ENCODE data around the gene C15orf39.
A peak's percentile ranks its signal among the peaks of the same experiment; 100 is the strongest.

Gene C15orf39

GRCh38 chr15:75200391-75200764, 1.3 kb upstream of the C15orf39 start:
- TF ChIP-seq POLR2AphosphoS5 (IDR thresholded peaks at IDR 0.05; ENCODE audit: low read depth) (no peak), GABPA (IDR thresholded peaks at IDR 0.05; ENCODE audit: low read depth) (no peak)
- TF ChIP-seq, protein P1, sequence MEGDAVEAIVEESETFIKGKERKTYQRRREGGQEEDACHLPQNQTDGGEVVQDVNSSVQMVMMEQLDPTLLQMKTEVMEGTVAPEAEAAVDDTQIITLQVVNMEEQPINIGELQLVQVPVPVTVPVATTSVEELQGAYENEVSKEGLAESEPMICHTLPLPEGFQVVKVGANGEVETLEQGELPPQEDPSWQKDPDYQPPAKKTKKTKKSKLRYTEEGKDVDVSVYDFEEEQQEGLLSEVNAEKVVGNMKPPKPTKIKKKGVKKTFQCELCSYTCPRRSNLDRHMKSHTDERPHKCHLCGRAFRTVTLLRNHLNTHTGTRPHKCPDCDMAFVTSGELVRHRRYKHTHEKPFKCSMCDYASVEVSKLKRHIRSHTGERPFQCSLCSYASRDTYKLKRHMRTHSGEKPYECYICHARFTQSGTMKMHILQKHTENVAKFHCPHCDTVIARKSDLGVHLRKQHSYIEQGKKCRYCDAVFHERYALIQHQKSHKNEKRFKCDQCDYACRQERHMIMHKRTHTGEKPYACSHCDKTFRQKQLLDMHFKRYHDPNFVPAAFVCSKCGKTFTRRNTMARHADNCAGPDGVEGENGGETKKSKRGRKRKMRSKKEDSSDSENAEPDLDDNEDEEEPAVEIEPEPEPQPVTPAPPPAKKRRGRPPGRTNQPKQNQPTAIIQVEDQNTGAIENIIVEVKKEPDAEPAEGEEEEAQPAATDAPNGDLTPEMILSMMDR (IDR thresholded peaks at IDR 0.05; ENCODE audit: insufficient read depth, low read length) = no peak
- DNase-seq (ENCODE audit: low read depth in 1 of 2, low spot score in 1 of 2) = no peak
- Histone ChIP-seq H3K27me3 (ENCODE audit: insufficient read depth, poor library complexity, severe bottlenecking) (no peaks in the 10 kb centered on the region), H3K4me3 (replicated peaks; ENCODE audit: insufficient read depth, low read length) (no peak overlapping the region), H3K27ac (replicated peaks) (peak overlapping the region; percentile 14; the same call in 1 of the 2 replicates)

GRCh38 chr15:75200765-75201615, 692 bp upstream of the C15orf39 start:
- Histone ChIP-seq H3K4me3 (replicated peaks; ENCODE audit: insufficient read depth, low read length) (peak overlapping the region; percentile 70), H3K27me3 (ENCODE audit: insufficient read depth, poor library complexity, severe bottlenecking) (no peaks in the 10 kb centered on the region), H3K27ac (replicated peaks) (peak overlapping the region; percentile 98)
- TF ChIP-seq SPI1 (IDR thresholded peaks at IDR 0.05; ENCODE audit: borderline replicate concordance, low read depth) = peak; percentile 56; the same call in 1 of the 2 replicates
- TF ChIP-seq, protein P2, sequence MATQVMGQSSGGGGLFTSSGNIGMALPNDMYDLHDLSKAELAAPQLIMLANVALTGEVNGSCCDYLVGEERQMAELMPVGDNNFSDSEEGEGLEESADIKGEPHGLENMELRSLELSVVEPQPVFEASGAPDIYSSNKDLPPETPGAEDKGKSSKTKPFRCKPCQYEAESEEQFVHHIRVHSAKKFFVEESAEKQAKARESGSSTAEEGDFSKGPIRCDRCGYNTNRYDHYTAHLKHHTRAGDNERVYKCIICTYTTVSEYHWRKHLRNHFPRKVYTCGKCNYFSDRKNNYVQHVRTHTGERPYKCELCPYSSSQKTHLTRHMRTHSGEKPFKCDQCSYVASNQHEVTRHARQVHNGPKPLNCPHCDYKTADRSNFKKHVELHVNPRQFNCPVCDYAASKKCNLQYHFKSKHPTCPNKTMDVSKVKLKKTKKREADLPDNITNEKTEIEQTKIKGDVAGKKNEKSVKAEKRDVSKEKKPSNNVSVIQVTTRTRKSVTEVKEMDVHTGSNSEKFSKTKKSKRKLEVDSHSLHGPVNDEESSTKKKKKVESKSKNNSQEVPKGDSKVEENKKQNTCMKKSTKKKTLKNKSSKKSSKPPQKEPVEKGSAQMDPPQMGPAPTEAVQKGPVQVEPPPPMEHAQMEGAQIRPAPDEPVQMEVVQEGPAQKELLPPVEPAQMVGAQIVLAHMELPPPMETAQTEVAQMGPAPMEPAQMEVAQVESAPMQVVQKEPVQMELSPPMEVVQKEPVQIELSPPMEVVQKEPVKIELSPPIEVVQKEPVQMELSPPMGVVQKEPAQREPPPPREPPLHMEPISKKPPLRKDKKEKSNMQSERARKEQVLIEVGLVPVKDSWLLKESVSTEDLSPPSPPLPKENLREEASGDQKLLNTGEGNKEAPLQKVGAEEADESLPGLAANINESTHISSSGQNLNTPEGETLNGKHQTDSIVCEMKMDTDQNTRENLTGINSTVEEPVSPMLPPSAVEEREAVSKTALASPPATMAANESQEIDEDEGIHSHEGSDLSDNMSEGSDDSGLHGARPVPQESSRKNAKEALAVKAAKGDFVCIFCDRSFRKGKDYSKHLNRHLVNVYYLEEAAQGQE (IDR thresholded peaks at IDR 0.05; ENCODE audit: insufficient replicate concordance, low read depth) = no peak
- DNase-seq (ENCODE audit: low read depth in 1 of 2, low spot score in 1 of 2) = peak; percentile 57 to 68

DNA sequence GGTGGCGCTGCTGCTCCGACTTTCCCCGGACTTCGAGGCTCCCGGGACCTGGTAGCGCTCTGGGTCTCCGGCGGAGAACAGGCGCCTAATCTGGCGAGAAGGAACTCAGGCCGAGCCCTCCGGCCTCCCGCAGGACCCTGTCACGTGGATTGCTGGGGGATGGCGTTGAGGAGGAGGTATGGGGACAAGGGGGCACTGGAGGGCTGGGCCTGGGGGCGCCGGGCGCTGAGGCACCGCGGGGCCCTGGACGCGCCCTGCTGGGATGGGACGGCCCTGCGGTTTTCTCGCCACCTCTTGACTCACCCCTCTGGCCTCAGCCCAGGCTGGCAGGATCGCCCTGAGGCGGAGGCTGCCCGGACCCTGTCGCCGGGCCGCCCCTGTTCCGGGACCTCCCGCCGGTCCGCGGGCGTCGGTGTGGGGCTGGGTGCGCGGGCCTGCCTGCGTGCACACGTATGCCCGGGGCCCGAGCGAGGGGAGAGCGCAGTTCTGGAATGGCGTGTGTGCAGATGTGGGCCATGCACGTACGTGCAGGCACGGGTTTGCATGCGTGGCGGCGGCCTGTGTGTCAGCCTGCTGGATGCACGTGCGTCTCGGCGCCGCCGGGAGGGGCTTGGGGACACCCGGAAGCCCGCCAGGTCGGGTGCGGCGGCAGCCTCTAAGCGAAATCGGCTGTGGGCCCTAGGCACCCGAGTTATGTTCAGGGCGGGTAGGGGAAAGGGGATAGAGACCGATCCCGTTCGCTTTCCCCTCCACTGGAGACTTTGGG, 752 bp downstream of the C15orf39 start:
- TF ChIP-seq, protein P1 (IDR thresholded peaks at IDR 0.05; ENCODE audit: insufficient read depth, low read length) = no peak
- TF ChIP-seq SPI1 (IDR thresholded peaks at IDR 0.05; ENCODE audit: borderline replicate concordance, low read depth) (no peak), GABPA (IDR thresholded peaks at IDR 0.05; ENCODE audit: low read depth) (no peak), POLR2AphosphoS5 (IDR thresholded peaks at IDR 0.05; ENCODE audit: low read depth) (peak; percentile 67; the same call in 1 of the 2 replicates)
- TF ChIP-seq, protein P2 (IDR thresholded peaks at IDR 0.05; ENCODE audit: insufficient replicate concordance, low read depth) = peak; percentile 20
- H3K27ac ChIP-seq (replicated peaks) = peak overlapping the region; percentile 98
- H3K27me3 ChIP-seq (ENCODE audit: insufficient read depth, poor library complexity, severe bottlenecking) = no peaks in the 10 kb centered on the region
- DNase-seq (ENCODE audit: low read depth in 1 of 2, low spot score in 1 of 2) = peak in 1 of 2 experiments; percentile 80
- peak overlapping the region; percentile 70 for H3K4me3 ChIP-seq (replicated peaks; ENCODE audit: insufficient read depth, low read length)

Data from HL-60 (cell line).